Measurements from ENCODE around the gene TRAF3IP1. TPM values are rescaled to one million over a fixed set of nuclear protein-coding genes. Genes with fewer than 3 reads are reported as not detected.
A peak's percentile ranks its signal among the peaks of the same experiment; 100 is the strongest.

Gene TRAF3IP1
- total and polyA plus RNA-seq, 2 of the 13 experiments (the other 11 are each of a cell fraction or from before 2014, with no cell fraction given): 4.1 to 12.9 TPM

DNA sequence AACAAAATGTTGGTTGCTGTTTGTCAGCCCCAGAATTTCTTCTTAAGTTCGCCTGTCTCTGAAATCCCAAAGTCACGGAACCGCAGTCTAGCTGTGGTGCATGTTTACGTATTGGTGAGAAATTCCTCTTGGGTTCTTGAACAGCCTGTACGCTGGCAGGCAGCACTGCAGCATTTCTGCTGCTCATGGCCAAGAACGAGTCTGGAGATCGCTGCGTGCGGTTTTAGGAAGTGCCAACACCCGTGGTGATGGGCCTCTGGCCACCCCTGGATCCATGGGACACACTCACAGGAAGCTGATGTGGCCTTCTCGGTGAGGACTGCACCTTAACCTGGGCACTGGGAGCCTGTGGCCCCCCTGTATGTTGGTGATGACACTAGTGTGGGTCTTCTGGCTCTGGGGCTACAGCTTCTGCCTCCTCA is 130.1 kb downstream of the TRAF3IP1 start (continued):
- TF ChIP-seq ZNF772 (CRISPR knock-in tag; IDR thresholded peaks at IDR 0.05) (peak; percentile 55; the same call in 1 of the 2 replicates), ZSCAN30 (CRISPR knock-in tag; IDR thresholded peaks at IDR 0.05) (no peak), BORCS8-MEF2B (CRISPR knock-in tag; IDR thresholded peaks at IDR 0.05) (no peak), ZNF580 (CRISPR knock-in tag; IDR thresholded peaks at IDR 0.05; ENCODE audit: borderline replicate concordance, low read depth) (no peak), ZFP82 (CRISPR knock-in tag; IDR thresholded peaks at IDR 0.05; ENCODE audit: borderline replicate concordance) (0 out of 2 replicates have a peak, but pooled peaks have one; percentile 30), STAG1 (CRISPR knock-in tag; IDR thresholded peaks at IDR 0.05) (no peak), ZNF788 (CRISPR knock-in tag; IDR thresholded peaks at IDR 0.05; ENCODE audit: borderline replicate concordance) (0 out of 2 replicates have a peak, but pooled peaks have one; percentile 36), HOXA5 (CRISPR knock-in tag; IDR thresholded peaks at IDR 0.05) (no peak), ZNF746 (CRISPR knock-in tag; IDR thresholded peaks at IDR 0.05) (peak; percentile 10; the same call in 1 of the 2 replicates), PHB2 (IDR thresholded peaks at IDR 0.05; ENCODE audit: partially characterized antibody) (no peak)

Small RNA genes lying within 50 kb of the gene (small RNA-seq; reads per million reads assigned to genes)
- 0 reads per million in 3 experiments for gene RNU6-234P (ENCODE audit: insufficient read depth in 2 of 3, insufficient read length in 3 of 3, low read depth in 2 of 3, low replicate concordance in 1 of 3)

Other genes starting within 250 kb of the TRAF3IP1 start
- 0.35 and 0.80 TPM in 2 replicates for gene ESPNL, start 220.2 kb upstream of the TRAF3IP1 start, total RNA-seq (2016; rRNA removed; fragmentation: Illumina TruSeq; extraction: Trizol)
- 0.42 and 0.45 TPM in 2 replicates for gene ESPNL, start 220.2 kb upstream of the TRAF3IP1 start, polyA plus RNA-seq (2011; rRNA removed)
- gene KLHL30, start 181.8 kb upstream of the TRAF3IP1 start, total RNA-seq (2016; rRNA removed; fragmentation: Illumina TruSeq; extraction: Trizol): not detected in 2 replicates
- gene KLHL30, start 181.8 kb upstream of the TRAF3IP1 start, polyA plus RNA-seq (2011; rRNA removed): 0.05 and 0.07 TPM in 2 replicates
- not detected in 2 replicates for gene ERFE, start 161.5 kb upstream of the TRAF3IP1 start, total RNA-seq (2016; rRNA removed; fragmentation: Illumina TruSeq; extraction: Trizol)
- gene ERFE, start 161.5 kb upstream of the TRAF3IP1 start, polyA plus RNA-seq (2011; rRNA removed): 0.05 and 0.09 TPM in 2 replicates
- 28.8 and 33.1 TPM in 2 replicates for gene ILKAP, start 116.8 kb upstream of the TRAF3IP1 start, total RNA-seq (2016; rRNA removed; fragmentation: Illumina TruSeq; extraction: Trizol)
- 29.6 and 31.7 TPM in 2 replicates for gene ILKAP, start 116.8 kb upstream of the TRAF3IP1 start, polyA plus RNA-seq (2011; rRNA removed)
- 59.0 and 82.8 TPM in 2 replicates for gene HES6, start 80.5 kb upstream of the TRAF3IP1 start, total RNA-seq (2016; rRNA removed; fragmentation: Illumina TruSeq; extraction: Trizol)
- 19.5 and 25.3 TPM in 2 replicates for gene HES6, start 80.5 kb upstream of the TRAF3IP1 start, polyA plus RNA-seq (2011; rRNA removed)
- gene PER2, start 31.9 kb upstream of the TRAF3IP1 start, total RNA-seq (2016; rRNA removed; fragmentation: Illumina TruSeq; extraction: Trizol): 6.8 and 9.4 TPM in 2 replicates
- gene PER2, start 31.9 kb upstream of the TRAF3IP1 start, polyA plus RNA-seq (2011; rRNA removed): 5.1 TPM in 2 replicates
- gene ASB1, start 106.4 kb downstream of the TRAF3IP1 start, total RNA-seq (2016; rRNA removed; fragmentation: Illumina TruSeq; extraction: Trizol): 47.5 and 48.6 TPM in 2 replicates
- gene ASB1, start 106.4 kb downstream of the TRAF3IP1 start, polyA plus RNA-seq (2011; rRNA removed): 45.6 and 49.2 TPM in 2 replicates